SJCRH30 (cell line): ENCODE measurements around the gene FGD6. TPM values are rescaled to one million over a fixed set of nuclear protein-coding genes. Genes with fewer than 3 reads are reported as not detected.
"Not testable (repeated sequence)": the region's sequence is repeated elsewhere in the genome, so short reads cannot be mapped to it uniquely, and the experiment has no call there.

Experiments
- DNase-seq, 2 experiments: peaks; one replicate each; pipeline ENCODE4 v3.0.0-alpha.2; 2015 to 2020
- H3K27ac ChIP-seq: fragments of 250-450 bp; sonication (Bioruptor Pico); 2 replicates; pipeline ENCODE4 v1.5.1; 2020; ENCODE audit warnings: mild to moderate bottlenecking, moderate library complexity
- H3K27me3 ChIP-seq: fragments of 250-450 bp; sonication (Bioruptor Pico); 2 replicates; pipeline ENCODE4 v1.5.1; 2020; ENCODE audit warnings: mild to moderate bottlenecking, moderate library complexity
- H3K36me3 ChIP-seq: fragments of 250-450 bp; sonication (Bioruptor Pico); 2 replicates; pipeline ENCODE4 v1.5.1; 2020; ENCODE audit warnings: mild to moderate bottlenecking, moderate library complexity
- H3K4me1 ChIP-seq: fragments of 250-450 bp; sonication (Bioruptor Pico); 2 replicates; pipeline ENCODE4 v1.5.1; 2020; ENCODE audit warnings: mild to moderate bottlenecking, moderate library complexity
- H3K4me3 ChIP-seq: fragments of 250-450 bp; sonication (Bioruptor Pico); 2 replicates; pipeline ENCODE4 v1.5.1; 2020; ENCODE audit warnings: mild to moderate bottlenecking, moderate library complexity
- H3K9me3 ChIP-seq: fragments of 250-450 bp; sonication (Bioruptor Pico); replicated peaks from 2 replicates; pipeline ENCODE4 v1.5.1; 2020; ENCODE audit warnings: mild to moderate bottlenecking, moderate library complexity
- total RNA-seq: library from RNA; depleted of rRNA; stranded (reverse); fragments of >200 nt; shearing (Covaris generic); gene quantifications from 2 replicates; pipeline ENCODE4 v1.2.3, GENCODE V29; 2014

FGD6 gene
- total RNA-seq, 1 experiment from 2014 or later: 10.7 TPM

DNA sequence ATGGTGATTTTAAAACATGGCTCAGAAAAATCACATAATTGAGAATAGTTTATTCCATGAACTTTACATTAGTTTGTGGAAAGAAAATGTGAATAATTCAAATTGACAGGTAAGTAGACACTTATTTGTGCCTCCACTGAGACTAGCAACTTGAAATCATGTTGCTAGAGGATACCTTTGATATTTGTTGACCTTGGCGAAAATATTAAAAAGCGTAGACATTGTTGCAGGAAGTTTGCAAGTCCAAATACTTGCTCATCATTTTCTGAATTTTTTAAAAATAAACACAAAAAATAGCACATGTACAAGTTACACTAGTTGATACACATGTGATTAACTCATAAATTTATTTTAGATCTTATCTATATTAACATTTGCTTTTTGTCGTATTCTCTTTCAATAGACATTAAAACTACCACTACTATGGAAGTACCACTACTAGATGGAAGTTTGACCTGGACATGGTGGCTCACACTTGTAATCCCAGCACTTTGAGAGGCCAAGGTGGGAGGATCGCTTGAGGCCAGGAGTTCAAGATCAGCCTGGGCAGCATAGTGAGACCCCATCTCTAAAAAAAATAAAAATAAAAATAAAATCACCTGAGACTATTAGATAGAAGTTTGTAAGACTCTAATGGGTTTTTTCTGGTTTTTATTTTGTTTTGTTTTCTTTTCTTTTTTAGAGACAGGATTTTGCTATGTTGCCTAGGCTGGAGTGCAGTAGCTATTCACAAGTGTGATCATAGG, 24.7 kb upstream of the FGD6 start:
- no peaks in the 10 kb centered on the region for H3K27me3 ChIP-seq
- no peaks in the 10 kb centered on the region for H3K9me3 ChIP-seq
- peaks cover 9% of the 10 kb centered on the region for H3K4me1 ChIP-seq
- DNase-seq: no peak
- H3K36me3 ChIP-seq: no peaks in the 10 kb centered on the region
- no peak overlapping the region for H3K27ac ChIP-seq
- H3K4me3 ChIP-seq: no peak overlapping the region

DNA sequence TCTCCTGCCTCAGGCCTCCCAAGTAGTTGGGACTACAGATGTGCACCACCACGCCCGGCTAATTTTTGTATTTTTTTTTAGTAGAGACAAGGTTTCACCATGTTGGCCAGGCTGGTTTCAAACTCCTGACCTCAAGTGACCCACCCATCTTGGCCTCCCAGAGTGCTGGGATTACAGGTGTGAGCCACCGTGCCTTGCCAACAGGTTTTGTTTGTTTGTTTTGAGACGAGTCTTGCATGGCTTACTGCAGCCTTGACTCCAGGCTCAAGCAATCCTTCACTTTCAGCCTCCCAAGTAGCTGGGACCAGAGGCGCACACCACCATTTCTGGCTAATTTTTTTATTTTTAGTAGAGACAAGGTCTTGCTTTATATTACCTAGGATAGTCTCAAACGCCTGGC, 23.9 kb upstream of the FGD6 start:
- H3K9me3 ChIP-seq, H3K4me3 ChIP-seq, H3K36me3 ChIP-seq, DNase-seq, H3K4me1 ChIP-seq, H3K27me3 ChIP-seq, H3K27ac ChIP-seq: not testable (repeated sequence)

GRCh38 chr12:95240556-95240955, 23.3 kb upstream of the FGD6 start:
- no peak overlapping the region for H3K4me3 ChIP-seq
- H3K27me3 ChIP-seq: no peaks in the 10 kb centered on the region
- DNase-seq: no peak
- H3K27ac ChIP-seq: no peak overlapping the region
- no peaks in the 10 kb centered on the region for H3K9me3 ChIP-seq
- H3K4me1 ChIP-seq: no peaks in the 10 kb centered on the region
- no peaks in the 10 kb centered on the region; the same call in 1 of the 2 replicates for H3K36me3 ChIP-seq

DNA sequence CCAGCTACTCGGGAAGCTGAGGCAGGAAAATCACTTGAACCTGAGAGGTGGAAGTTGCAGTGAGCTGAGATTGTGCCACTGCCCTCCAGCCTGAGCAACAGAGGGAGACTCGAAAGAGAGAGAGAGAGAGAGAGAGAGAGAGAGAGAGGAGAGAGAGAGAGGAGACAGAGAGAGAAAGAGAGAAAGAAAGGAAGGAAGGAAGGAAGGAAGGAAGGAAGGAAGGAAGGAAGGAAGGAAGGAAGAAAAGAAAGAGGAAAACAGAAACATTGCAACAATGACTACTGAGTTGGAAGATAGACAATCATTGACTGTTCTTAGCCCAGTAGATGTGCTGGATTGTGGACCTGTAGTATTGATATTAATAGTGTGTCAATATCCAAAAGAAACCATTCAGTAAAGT, 22.6 kb upstream of the FGD6 start:
- not testable (repeated sequence) for H3K9me3 ChIP-seq, H3K27me3 ChIP-seq, H3K4me3 ChIP-seq, H3K36me3 ChIP-seq, H3K4me1 ChIP-seq, DNase-seq, H3K27ac ChIP-seq

DNA sequence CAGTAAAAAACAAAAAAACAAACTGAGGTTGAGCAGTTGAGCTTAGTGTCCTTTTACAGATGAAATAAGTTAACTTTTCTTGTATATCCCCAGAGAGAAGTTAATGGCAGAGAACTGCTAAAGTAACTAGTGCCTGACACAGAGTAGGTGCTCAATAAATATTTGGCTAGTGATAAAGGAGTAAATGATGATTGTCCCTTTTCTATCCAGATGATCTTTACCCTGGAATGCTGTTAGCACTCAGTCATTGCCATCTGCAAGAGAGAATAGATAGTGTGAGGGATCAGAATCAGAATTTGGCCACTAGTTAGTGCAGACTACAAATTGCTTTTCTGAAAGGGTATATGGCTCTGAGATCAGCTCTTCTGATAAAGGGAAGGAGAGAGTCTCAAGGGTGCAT, 21.9 kb upstream of the FGD6 start:
- no peaks in the 10 kb centered on the region for H3K4me1 ChIP-seq
- H3K27ac ChIP-seq: no peak overlapping the region
- H3K4me3 ChIP-seq: no peak overlapping the region
- DNase-seq: no peak
- H3K9me3 ChIP-seq: no peaks in the 10 kb centered on the region
- no peaks in the 10 kb centered on the region for H3K27me3 ChIP-seq
- peaks cover 3% of the 10 kb centered on the region for H3K36me3 ChIP-seq

DNA sequence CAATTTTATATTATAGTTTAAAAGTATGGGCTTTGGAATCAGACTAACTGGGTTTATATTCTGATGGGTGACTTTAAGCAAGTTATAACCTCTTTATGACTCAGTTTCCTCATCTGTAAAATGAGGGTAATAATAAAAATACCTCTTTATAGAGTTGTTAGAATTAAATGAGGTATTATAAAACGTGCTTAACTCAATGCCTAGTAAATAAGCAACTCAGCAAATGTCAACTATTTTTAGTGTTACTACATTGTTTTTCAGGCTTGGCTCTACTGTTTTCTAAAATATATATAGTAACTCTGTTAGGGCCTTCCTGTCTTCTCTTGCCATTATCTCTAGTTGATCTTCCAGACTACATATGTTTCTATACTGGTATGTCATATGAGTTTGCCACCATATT, 20.9 kb upstream of the FGD6 start:
- H3K9me3 ChIP-seq: no peaks in the 10 kb centered on the region
- no peak overlapping the region for H3K27ac ChIP-seq
- no peak overlapping the region for H3K4me3 ChIP-seq
- no peaks in the 10 kb centered on the region for H3K4me1 ChIP-seq
- no peak for DNase-seq
- no peaks in the 10 kb centered on the region for H3K27me3 ChIP-seq
- H3K36me3 ChIP-seq: peaks cover 3% of the 10 kb centered on the region

DNA sequence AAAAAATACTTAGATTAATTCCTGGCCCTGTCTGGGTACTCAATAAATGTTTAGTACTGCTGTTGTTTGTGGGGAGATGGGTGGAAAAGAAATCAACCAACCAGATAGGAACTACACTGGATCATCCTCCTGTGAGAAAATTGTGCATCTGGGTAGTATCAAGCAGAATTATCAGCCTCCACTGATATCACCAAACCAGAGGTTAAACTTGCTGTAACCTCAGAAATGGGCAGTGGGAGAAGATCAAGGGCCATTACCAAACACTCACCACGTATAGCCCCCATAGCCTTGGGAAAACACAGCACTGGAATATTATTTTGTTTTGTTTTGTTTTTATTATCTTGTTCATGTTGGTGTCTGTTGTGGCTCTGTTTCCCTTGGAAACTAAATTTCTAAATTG, 20.0 kb upstream of the FGD6 start:
- Histone ChIP-seq H3K4me1 (no peaks in the 10 kb centered on the region), H3K27me3 (no peaks in the 10 kb centered on the region), H3K4me3 (no peak overlapping the region), H3K36me3 (peaks cover 3% of the 10 kb centered on the region), H3K9me3 (no peaks in the 10 kb centered on the region), H3K27ac (no peak overlapping the region)
- no peak for DNase-seq

DNA sequence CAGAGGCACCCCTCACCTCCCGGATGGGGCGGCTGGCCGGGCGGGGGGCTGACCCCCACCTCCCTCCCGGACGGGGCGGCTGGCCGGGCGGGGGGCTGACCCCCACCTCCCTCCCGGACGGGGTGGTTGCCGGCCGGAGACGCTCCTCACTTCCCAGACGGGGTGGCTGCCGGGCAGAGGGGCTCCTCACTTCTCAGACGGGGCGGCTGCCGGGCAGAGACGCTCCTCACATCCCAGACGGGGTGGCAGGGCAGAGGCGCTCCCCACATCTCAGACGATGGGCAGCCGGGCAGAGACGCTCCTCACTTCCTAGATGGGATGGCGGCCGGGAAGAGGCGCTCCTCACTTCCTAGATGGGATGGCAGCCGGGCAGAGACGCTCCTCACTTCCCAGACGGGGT, 18.4 kb upstream of the FGD6 start:
- not testable (repeated sequence) for H3K36me3 ChIP-seq, H3K27me3 ChIP-seq, H3K4me3 ChIP-seq, H3K4me1 ChIP-seq, H3K9me3 ChIP-seq, DNase-seq, H3K27ac ChIP-seq

- H3K27me3 ChIP-seq, DNase-seq, H3K27ac ChIP-seq: not testable (repeated sequence)
Observed at GRCh38 chr12:95234187-95234586, 16.9 kb upstream of the FGD6 start.

DNA sequence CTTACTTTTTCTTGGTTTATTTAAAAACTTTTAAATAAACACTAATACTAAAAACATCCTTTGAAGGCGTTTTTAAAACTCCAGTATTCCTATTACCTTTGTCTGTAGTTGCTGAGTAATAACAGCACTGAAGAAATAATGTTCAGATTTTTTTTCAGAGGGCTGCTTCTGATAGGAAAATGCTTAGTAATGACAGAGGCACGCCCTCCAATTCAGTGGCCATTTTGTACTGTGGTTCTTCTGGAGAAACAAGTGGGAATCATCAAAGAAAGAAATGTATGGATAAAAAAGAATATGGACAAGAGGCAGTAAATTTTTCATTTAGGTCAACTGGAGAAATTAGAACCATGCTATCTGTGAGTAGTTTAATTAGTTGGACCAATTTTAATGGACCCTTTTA, 13.9 kb upstream of the FGD6 start:
- DNase-seq: no peak
- Histone ChIP-seq H3K27ac (no peak overlapping the region), H3K4me3 (no peak overlapping the region), H3K4me1 (0 out of 2 replicates have a peak, but pooled peaks cover 4% of the 10 kb centered on the region), H3K9me3 (no peaks in the 10 kb centered on the region), H3K27me3 (no peaks in the 10 kb centered on the region), H3K36me3 (peaks cover 3% of the 10 kb centered on the region)

More at GRCh38 chr12:95234187-95234586, 16.9 kb upstream of the FGD6 start:
- not testable (repeated sequence) for H3K36me3 ChIP-seq, H3K4me1 ChIP-seq, H3K9me3 ChIP-seq, H3K4me3 ChIP-seq

DNA sequence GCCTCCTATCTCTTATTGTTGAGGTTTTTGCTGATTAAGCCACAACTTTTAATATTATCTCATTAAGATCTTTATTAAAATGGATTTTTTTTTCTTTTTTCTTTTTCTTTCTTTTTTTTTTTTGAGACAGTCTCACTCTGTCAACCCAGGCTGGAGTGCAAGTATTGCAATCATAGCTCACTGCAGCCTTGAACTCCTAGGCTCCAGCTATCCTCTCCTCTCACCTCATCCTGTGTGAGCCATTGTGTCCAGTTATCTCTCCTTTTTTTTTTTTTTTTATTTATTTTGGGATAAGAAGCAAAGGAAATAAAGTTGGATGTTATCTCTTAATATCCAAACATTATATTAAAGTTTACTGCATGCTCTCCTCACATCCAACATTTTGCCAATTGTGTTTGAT, 13.0 kb upstream of the FGD6 start:
- no peak overlapping the region for H3K27ac ChIP-seq
- H3K36me3 ChIP-seq: peaks cover 3% of the 10 kb centered on the region; the same call in 1 of the 2 replicates
- H3K9me3 ChIP-seq: no peaks in the 10 kb centered on the region
- no peaks in the 10 kb centered on the region for H3K27me3 ChIP-seq
- 0 out of 2 replicates have a peak, but pooled peaks cover 4% of the 10 kb centered on the region for H3K4me1 ChIP-seq
- DNase-seq: no peak
- H3K4me3 ChIP-seq: no peak overlapping the region

DNA sequence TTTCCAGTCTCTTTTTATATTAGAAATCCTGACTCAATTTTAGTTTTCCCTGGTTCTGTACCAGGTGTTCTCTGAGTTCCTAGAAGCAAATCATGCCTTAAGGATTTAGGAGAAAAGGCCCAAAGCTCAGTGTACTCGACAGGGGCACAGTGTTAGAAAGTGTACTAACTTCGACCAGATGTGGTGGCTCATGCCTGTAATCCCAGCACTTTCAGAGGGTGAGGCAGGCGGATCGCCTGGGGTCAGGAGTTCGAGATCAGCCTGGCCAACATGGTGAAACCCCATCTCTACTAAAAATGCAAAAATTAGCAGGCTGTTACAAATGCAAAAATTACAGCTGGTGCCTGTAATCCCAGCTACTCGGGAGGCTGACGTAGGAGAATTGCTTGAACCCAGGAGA, 12.4 kb upstream of the FGD6 start:
- H3K27ac ChIP-seq: no peak overlapping the region
- no peak overlapping the region for H3K4me3 ChIP-seq
- H3K4me1 ChIP-seq: 0 out of 2 replicates have a peak, but pooled peaks cover 4% of the 10 kb centered on the region
- H3K36me3 ChIP-seq: peaks cover 5% of the 10 kb centered on the region; the same call in 1 of the 2 replicates
- no peaks in the 10 kb centered on the region for H3K9me3 ChIP-seq
- DNase-seq: no peak
- no peaks in the 10 kb centered on the region for H3K27me3 ChIP-seq

- DNase-seq: no peak
- H3K27me3 ChIP-seq: no peaks in the 10 kb centered on the region
- H3K27ac ChIP-seq: no peak overlapping the region
Observed at GRCh38 chr12:95228617-95229016, 11.3 kb upstream of the FGD6 start.

DNA sequence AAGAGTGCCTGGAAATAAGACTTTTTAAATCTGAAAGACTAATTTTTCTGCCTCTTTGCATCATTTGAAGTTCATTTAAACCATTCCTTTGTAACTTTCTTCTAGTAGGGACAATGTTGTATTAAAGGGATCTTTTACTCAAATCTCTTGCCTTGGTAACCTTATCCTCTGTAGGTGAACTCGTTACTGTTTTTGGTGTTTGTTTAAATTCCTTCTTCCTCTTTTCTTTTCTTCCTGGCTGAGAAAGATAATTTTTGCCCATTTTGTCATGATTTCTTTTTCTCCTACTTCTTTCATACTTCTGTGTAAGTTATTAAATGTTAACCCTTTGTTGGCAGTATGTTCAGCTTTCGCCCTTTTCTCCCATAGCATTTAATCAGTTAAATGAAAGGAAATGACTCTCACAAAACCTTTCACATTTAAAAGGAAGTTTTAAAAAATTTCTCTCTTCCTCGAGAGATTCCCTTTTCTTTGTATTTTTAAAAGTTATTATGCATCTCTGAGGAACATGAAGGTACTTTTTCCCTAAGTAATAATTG, 10.6 kb upstream of the FGD6 start:
- H3K27me3 ChIP-seq: no peaks in the 10 kb centered on the region
- H3K27ac ChIP-seq: no peak overlapping the region
- H3K4me3 ChIP-seq: no peak overlapping the region
- no peak for DNase-seq
- H3K9me3 ChIP-seq: no peaks in the 10 kb centered on the region
- H3K4me1 ChIP-seq: 0 out of 2 replicates have a peak, but pooled peaks cover 4% of the 10 kb centered on the region
- H3K36me3 ChIP-seq: 0 out of 2 replicates have a peak, but pooled peaks cover 2% of the 10 kb centered on the region

More at GRCh38 chr12:95228617-95229016, 11.3 kb upstream of the FGD6 start:
- no peaks in the 10 kb centered on the region for H3K9me3 ChIP-seq
- H3K4me3 ChIP-seq: no peak overlapping the region
- 0 out of 2 replicates have a peak, but pooled peaks cover 2% of the 10 kb centered on the region for H3K36me3 ChIP-seq
- 0 out of 2 replicates have a peak, but pooled peaks cover 4% of the 10 kb centered on the region for H3K4me1 ChIP-seq

- no peak for DNase-seq
- H3K27ac ChIP-seq: no peak overlapping the region
- no peak overlapping the region for H3K4me3 ChIP-seq
- no peaks in the 10 kb centered on the region for H3K27me3 ChIP-seq
- 0 out of 2 replicates have a peak, but pooled peaks cover 4% of the 10 kb centered on the region for H3K4me1 ChIP-seq
- 0 out of 2 replicates have a peak, but pooled peaks cover 2% of the 10 kb centered on the region for H3K36me3 ChIP-seq
- H3K9me3 ChIP-seq: no peaks in the 10 kb centered on the region
Observed at GRCh38 chr12:95225645-95226212, 8.5 kb upstream of the FGD6 start.
